Activated T-helper 1 cell treated with Interleukin-2 at 50 U/mL for 16 hours (primary cell): ENCODE results near the gene ISM2.
"Not testable (repeated sequence)": the region's sequence is repeated elsewhere in the genome, so short reads cannot be mapped to it uniquely, and the experiment has no call there.

Source experiments
- DNase-seq: peaks from one replicate; pipeline ENCODE4 v3.0.0-alpha.2; 2020; ENCODE audit warnings: low read depth

ISM2 gene

DNA sequence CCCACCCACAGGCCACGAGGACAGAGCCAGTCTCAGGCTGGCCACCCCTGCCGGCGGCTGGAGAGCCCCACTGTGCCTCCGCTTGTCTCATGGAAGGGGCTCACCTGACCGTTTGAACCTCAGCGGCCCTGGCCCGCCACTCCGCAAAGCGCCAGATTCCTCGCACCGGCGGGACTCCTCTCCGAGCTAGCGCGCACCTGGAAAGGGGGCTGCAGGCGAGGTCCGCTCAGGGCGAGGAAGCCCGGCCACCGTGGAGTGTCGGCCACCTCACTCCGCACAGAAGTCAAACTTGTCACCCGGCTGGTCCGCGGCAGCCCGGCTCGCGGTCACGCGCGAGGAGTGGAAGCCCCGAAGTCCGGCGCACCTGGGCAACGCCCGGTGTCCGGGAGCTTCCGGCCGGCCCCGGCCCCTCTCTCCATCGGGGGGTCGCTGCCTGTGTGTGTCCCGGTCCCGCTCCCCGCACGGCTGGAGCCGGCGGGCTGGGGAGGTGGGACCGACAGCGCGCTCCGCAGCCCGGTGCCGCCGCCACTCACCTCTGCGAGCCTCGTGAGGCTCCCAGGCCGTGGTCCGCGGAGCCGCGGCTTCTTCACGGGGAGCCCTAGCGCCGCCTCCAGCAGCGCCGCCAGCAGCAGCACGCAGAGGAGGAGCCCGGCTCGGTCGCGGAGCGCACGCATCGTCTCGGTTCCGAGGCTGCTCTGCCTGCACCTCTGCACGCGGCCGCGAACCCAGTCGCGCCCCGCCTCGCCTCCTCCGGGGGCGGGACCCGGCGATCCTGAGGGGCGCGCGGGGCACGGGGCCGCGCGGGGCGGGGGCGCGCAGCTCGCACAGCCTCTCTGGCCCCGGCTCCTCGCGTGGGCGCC is at the start of gene ISM2:
Gene ISM2, minus strand, starts transcription at position 697 of the 860 bp plus-strand sequence. Its CDS starts 23 bp downstream, at position 674.
- DNase-seq = no peak

DNA sequence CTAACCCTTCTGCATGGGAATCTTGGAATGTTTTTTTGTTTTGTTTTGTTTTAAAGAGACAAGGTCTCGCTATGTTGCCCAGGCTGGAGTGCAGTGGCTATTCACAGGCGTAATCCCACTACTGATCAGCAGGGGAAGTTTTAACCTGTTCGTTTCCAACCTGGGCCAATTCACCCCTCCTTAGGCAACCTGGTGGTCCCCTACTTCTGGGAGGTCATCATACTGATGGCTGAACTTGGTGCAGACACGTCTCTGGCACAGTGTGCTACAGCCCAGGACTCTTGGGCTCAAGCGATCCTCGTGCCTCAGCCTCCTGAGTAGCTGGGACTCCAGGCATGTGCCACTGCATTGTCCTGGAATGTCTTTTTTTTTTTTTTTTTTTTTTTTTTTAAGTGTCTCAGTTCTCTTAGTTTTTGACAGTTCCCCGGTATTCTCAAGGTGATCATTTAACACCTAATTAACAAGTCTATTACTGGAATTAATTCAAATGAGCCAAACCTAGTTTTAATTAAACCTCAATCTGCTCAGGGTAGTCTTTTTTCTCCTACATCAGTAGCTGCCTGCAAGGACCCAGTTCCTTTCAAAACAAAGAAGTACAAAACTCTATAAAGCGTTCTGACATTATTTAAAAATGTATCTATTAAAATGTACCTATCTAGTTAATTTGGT is 49.0 kb upstream of the ISM2 start:
- DNase-seq = no peak

DNA sequence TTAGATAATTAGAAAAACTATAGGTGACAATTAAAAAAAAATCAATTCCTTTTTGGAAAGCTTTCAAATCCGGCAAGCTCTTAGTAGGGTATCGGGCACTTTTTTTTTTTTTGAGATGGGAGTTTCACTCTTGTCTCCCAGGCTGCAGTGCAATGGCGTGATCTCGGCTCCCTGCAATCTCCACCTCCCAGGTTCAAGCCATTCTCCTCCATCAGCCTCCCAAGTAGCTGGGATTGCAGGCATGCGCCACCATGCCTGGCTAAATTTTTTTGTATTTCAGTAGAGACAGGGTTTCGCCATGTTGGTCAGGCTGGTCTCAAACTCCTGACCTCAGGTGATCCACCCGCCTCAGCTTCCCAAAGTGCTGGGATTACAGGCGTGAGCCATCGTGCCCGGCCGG is 46.6 kb upstream of the ISM2 start:
- not testable (repeated sequence) for DNase-seq

DNA sequence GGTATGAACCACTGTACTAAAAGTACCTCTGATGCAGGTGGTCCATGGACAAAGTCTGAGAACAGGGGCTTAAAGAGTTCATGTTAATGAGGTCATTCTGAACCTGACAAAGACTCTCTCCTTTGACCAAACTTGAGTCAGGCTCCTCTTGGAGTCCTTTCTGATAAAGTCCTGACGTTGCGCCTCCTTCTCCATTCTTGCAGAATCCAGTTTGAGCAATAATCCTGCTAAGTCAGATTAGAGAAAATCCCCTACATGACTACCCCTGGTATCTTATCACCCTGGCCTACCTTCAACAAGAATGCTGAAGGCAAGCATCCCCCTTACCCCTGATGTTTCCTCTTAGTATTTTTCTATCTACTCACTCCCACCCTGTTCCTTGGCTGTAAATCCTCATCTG is 46.0 kb upstream of the ISM2 start:
- DNase-seq = no peak

DNA sequence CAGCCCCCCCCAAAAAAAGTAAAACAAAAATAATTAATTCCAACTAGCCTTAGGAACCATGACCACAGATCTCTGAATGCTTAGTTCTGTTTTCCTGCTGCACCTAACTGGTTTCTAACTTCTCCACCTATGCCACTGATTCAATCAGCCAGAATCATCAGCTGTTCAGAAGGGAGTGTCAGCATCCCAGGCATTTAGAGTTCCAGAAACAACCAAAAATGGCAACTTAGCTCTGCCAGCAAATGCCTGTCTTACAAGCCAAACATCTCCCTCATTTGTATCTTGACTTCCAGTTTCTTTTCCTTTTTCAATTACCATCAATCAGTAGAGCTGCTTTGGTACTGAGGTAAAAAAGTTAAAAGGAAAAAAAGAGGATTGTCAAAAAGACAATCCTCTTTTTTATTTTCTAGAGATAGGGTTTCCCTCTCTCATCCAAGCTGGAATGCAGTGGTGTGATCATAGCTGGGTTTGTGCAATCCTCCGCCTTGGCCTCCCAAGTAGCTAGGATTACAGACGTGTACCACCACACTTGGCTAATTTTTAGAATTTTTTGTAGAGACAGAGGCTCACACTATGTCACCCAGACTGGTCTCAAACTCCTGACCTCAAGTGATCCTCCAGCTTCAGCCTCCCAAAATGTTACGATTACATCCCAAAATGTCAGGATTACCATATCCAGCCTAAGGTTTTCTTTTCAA is 45.2 kb upstream of the ISM2 start:
- no peak for DNase-seq

DNA sequence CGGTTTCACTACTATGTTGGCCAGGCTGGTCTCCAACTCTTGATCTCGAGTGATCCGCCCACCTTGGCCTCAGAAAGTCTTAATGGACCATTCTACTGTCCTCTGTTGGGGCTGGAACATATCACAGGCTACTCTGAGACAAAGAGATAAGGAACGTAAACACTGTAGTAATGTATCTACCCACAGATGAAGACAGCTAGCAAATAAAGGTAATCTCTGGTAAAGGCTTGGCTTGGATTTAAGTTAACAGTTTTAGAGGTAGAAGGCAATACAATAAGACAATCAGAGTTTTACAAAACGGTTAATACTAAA is 44.6 kb upstream of the ISM2 start:
- no peak for DNase-seq

DNA sequence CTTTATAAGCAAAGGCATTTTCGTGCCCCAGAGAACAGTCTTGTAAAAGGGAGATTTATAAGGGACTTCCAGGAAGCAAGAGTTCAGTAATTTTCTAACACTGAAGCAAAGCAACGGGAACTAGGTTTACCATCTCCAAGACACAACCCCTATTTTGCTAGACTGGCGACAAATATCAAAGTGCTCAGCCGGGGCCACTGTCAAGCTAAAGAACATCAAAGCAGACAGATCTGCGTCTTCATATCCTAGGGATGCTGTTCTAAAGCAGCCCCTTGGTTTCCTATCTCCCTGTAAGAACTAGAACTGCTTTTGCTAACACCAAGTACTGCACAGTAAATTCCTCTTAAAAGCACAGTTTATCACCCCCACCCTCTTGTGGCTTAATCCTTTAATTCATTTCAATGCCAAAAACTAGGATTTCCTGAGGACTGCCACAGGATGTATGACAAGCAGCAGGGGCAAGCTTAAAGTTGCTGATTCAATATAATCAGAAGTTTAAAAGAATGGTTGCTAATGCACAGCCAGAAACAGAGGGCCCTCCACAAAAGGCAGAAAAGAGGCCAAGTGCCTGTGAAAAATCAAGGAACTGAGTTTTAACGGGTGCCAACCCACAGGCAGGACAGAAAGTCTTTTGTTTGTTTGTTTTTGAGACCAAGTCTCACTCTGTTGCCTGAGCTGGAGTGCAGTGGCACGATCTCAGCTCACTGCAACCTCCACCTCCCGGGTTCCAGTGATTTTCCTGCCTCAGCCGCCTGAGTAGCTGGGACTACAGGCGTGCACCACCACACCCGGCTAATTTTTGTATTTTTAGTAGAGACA is 44.0 kb upstream of the ISM2 start:
- no peak for DNase-seq

DNA sequence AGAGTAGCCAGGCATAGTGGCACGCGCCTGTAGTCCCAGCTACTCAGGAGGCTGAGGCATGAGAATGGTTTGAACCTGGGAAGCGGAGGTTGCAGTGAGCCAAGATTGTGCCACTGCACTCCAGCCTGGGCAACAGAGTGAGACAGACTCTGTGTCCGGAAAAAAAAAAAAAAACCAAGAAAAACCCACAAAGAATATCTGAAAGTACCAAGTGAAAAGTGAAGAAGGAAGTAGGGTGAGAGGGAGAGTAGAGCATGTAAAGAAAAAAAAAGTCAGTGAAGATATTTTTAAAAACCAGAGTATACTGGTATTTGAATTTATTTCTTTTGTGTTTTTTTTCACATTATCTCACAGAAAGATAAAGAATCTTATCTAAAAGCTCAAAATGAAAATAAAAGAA is 43.3 kb upstream of the ISM2 start:
- no peak for DNase-seq

DNA sequence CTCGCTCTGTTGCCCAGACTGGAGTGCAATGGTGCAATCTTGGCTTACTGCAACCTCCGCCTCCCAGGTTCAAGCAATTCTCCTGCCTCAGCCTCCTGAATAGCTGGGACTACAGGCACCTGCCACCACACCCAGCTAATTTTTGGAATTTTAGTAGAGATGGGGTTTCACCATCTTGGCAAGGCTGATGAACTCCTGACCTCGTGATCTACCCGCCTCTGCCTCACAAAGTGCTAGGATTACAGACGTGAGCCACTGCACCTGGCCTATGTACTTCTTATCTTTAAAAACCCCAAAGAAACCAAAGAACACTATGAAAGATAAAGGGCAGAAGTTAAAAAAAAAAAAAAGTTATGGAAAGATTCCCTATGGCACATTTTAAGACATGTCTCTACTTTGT is 38.3 kb upstream of the ISM2 start:
- DNase-seq = not testable (repeated sequence)

DNA sequence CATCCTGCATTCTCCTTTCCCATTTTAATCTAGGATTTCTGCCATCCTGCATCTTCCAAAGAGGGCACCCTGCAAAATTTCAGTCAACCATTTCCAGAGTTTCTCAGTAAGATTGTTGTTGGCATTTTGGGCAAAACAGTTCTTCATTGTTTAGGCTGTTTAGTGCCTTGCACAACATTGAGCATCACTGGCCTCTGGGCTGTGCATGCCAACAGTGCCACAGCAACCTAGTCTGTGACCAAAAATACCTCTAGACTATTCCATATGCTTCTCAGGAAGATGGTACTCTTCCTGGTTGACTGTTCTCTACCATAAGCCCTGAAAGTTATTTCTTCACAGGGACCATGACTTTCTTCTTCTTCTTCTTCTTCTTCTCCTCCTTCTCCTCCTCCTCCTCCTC is 32.5 kb upstream of the ISM2 start:
- no peak for DNase-seq

DNA sequence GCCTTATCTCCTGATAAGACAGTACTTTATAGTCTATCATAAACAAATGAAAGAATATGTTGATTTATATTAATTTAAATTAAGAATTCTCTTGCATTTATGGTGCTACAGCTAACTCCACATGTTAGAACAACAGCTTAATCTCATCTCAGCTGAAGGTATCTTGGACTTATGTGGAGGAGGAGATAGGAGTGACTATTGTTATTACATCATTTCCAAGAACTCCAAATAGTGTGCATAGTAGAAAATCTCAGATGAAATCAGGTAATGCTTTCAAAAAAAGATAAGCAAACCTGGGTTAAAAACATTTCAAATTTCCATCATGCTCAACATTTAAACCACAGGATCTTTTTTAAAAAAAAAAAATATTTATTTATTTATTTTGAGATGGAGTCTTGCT is 31.3 kb upstream of the ISM2 start:
- no peak for DNase-seq

DNA sequence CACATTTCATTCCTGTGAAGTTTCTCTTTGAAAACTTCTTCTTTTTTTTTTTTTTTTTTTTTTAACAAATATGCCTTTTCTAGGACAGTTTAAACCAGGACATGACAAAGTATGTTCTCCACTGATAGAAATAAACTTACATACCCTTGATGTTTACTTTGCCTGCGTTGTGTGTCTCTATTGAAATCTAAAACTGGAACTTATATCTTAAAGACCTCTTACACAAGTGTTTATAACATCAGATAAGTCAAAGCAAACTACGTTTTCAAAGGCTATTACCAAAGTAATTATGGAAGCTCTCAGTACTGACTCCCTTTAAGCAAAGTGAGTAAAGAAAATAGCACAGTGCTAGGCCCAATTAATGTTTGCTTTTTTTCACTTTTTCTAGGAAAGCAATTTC is 30.6 kb upstream of the ISM2 start:
- no peak for DNase-seq

DNA sequence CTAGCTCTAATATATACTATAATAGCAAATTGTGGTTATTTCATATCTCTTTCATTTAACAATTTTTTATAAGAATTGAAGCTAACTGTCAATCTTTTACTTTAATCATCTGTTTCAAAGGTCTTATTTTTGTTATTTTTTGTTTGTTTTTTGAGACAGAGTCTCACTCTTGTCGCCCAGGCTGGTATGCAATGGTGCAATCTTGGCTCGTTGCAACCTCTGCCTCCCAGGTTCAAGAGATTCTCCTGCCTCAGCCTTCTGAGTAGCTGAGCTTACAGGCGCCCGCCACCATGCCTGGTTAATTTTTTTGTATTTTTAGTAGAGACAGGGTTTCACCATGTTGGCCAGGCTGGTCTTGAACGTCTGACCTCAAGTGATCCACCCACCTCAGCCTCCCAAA is 30.1 kb upstream of the ISM2 start:
- not testable (repeated sequence) for DNase-seq

DNA sequence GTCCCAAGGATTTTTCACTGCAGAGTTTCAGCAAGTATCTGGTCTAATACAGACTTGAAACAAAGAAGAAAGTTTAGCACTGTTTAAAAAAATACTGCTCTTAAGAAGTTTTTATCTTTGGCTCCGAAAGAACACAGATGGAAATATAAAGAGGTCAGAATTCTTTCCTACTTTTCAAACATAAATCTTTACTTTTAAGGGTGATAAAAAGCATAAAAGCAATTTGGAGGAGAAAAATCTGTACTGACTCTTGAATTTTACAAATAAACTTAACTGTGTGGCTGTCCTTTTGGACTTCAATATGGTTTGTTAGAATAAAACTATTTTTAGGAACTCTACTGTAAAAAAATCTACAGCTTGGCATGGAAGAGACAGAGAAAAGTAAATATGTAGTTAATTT is 27.6 kb upstream of the ISM2 start:
- DNase-seq = no peak

DNA sequence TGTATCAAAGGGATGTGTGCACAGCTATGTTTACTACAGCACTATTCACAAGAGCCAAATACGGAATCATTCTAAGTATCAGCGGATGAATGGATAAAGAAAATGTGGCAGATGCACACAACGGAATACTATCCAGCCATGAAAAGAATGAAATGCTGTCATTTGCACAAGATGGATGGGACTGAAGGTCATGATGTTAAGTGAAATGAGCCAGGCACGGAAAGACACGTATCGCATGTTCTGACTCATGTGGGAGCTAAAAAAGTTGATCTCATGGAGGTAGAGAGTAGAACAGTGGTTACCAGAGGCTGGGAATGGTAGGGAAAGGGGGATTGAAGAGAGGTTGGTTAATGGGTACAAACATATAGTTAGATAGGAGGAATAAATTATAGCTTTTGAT is 25.9 kb upstream of the ISM2 start:
- no peak for DNase-seq

DNA sequence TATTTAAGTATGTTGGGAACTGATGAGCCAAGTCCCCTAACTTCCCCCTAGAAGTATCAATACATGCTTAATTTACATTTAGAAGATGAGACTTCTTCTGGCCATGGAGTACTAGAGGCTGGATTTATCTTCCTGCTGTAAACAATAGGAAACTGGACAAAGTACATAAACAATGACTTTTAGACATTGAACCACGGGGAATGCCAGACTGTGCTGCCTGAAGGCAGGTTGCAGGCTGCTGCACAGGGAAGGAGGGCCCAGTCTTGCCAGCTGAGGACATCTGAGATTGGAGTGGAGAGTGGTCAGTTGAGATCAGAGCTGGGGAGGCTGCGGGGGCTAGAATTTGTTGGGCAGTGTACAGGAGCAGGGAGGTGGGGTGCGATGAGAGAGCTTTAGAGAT is 24.5 kb upstream of the ISM2 start:
- no peak for DNase-seq

DNA sequence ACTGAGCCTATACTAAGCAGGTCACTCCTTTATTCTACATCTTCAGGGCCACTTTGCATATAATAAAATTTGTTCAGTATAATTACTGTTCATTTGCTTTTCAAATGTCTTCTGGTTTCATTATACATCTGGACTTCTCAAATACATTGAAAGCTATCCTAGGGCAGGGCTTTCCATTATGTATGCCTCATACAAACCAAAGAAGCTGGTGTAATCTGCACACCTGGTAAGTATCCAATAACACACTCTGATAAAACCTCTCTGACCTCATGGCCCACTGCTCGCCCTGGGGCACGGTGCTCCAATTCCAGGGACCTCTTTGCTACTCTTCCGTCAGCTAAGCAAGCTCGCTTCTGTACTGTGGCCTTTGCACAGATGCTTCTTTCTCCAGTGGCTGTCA is 21.9 kb upstream of the ISM2 start:
- no peak for DNase-seq

DNA sequence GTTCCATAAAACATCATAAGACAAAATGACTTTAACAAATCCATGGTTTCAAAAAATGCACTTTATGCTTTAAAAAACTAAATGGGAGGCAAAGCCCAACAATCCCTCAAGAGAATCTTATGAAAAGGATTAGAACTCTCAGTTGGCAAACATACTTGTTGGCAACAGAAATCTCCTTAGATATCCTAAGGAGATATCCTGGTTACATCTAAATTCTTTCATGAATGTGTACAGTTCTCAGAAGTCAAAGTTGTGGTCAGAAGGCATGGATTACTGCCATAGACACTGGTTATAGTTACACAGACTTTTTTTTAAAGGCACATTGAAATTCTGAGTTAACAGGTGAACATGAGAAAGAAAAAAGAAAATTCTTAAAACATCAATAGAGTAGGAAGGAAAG is 17.5 kb upstream of the ISM2 start:
- no peak for DNase-seq

DNA sequence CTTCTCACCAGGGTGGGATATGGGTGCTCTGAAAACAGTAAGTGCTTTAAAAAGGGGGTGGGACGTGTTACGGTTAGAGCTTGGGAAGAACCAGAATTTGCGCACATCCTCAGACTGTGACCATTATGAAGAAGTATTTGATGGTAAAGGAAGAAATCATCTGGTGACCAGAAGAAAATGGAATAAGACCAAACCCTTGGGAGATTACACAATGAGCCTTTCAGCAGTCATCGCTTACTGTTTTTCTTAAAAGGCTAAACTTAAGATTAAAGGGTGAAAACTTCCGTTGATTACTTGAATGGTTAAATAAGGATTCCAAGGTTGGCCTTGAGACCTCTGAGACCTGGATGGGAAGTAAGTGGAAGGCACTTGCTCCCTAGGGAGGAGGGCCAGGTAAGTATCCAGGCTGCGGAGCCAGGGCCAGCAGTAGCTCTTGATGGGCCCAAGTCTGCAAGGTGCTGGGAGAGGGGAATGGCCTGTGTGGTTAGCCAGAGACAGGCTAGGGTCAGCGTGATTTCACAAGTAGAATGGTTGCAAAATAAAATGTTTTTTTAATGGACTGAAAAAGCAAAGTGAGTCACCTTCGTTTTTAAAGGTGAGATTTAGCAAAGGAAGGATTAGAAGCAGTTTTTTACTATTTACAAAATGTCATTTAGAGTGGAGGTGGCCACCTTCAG is 13.0 kb upstream of the ISM2 start:
- DNase-seq = no peak

DNA sequence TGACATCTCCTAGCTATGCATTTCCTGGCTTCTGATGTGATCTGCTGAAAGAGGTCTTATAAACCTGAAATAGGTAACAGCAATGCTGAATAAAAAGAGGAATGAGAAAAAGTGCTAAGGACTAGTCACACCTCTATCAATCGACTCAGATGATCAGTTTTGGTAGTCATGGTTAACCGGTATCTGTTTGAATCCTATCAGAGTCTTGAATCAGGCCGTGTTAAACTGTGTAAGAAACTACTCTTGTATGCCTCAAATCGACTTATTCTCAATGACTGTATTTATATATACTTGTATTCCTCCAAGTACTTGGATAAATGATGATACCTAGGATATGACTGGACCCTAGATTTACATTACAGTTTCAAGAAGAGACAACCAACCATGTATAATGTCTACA is 10.8 kb upstream of the ISM2 start:
- no peak for DNase-seq

DNA sequence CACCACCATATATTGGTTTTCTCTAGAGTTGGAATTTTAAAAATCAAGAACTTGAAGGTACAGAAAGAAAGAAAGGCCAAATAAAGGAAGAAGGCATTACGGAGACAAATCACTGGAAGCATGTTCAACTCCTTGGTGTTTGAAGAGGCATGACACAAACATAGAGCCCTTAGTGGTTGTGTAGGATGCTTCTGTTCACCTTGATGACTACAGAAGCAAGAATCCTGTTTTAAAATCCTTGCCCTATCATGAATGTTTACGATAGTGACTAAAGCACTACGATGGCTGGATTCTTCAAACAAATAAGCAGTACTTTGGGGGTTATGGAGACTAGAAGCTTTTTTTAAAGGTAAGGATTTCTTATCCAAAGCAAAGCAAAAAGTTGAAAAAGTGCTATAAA is 10.3 kb upstream of the ISM2 start:
- no peak for DNase-seq

DNA sequence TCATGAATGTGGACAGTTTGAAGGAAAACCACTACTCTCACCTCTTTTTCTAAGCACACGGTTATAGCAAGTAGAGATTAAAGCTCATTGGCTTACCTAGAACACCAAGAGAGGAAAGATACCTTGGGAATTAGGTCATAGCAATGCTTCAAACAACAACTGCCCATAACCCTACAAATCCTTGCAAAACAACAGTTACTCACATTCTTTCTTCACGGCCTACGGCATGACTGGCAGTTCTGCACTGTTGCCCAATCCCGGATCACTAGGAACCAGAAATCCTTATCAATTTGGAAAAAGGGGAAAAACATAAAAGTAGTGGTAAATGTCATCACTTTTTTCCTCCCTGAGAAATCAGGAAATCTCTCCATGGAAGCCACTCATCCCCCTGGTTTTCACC is 9.6 kb upstream of the ISM2 start:
- DNase-seq = no peak
